ENCODE measurements around the gene MAPKAP1.

MAPKAP1 gene

DNA sequence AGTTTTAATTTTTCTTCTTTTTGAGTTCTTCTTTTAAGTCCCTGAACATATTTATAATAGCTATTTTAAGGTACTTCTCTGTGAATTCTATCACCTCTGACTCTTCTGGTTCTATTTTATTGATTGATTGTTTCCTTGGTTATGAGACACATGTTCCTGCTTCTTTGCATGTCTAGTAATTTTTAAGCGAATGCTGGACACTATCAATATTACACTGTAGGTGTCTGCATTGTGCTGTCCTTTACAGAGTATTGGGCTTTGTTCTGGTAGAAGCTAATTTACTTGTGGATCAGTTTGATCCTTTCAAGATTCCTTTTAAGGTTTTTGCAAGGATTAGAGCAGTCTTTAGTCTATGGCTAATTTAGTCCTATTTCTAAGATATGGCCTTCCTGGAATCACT is 249.7 kb downstream of the MAPKAP1 start:
- no peak for DNase-seq (ENCODE audit: low spot score)

DNA sequence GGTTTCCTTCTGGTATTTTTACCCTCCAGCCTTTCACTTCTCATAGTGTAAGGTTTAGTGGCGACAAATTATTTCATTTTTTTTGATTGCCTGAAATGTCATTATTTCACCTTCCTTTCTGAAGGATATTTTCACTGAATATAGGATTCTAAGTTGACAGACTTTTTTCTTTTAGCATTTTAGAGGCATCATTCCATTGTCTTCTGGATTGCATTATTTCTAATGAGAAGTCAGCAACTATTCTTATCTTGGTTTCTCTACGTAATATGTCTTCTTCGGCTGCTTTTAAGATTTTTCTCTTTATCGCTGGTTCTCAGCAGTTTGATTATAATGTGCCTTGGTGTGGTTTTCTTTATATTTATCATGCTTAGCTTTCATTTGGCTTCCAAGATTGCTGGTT is 251.1 kb downstream of the MAPKAP1 start:
- no peak for DNase-seq (ENCODE audit: low spot score)

DNA sequence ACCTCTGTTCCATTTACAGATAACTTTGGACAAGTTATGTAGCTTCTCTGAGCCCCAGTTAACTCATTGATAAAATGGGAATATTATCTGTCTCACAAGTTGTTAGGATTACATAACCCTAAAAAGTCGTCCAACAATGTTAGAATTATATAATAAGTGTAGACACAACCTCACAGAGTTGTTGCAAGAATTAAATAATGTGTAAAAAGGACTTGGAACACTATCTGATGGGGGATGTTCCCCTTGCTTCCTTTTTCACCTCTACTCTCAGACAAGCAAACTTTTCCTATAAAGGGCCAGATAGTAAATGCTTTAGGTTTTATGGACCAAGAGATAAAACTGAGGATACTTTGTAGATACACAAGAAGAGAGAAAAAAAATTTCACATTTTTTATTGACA is 251.9 kb downstream of the MAPKAP1 start:
- DNase-seq (ENCODE audit: low spot score), result no peak

DNA sequence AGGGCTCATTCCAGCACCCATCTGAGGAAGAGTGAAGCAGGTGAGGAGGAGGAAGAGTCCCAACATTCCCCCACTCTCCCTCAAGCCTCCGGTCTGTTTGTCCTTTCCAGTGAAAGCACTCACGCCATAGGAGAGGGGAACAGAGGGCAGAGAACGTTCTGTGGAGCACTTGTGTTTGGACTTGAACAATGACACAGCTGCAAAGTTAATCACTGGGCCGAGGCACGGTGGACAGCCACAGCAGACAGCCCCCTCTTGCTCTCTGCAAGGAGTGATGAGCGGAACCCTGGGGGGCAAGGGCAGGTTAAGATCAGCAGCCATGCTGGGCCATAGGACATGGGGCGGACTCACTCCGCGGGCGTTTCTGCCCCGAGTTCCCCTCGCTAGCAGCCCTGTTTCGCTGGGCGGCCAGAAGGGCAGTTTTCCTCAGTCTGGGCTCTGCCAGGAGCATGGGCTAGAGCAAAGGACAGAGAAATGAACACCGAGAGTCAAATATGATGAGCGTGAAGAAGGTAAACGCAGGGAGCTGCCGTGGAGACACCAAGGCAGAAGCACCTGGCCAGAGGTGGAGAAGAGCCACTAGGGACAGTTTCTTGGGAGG is 259.7 kb downstream of the MAPKAP1 start:
- no peak for DNase-seq (ENCODE audit: low spot score)

DNA sequence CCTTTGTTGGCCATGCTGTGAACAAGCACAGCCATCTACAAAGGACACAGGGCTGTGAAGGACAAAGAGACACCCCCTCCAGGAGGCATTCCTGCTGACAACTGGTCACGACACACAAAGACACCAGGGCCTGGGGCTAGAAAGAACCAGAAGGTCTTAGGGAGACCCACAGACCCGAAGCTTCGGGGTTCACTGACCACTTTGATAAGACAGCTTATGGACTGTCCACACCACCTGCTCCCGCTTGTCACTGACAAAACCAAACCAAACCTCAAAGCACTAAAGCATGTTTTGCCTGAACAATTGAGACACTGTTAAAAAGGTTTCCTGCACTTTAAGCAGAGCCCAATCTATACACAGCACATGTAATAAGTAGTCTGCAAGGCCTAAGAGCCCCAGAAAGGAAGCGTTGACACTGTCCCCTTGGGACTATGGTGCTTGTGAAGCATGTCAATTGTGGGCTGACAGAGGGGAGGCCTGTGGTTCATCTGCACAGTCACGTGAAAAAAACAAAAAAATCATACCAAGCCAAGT is 260.4 kb downstream of the MAPKAP1 start:
- no peak for DNase-seq (ENCODE audit: low spot score)

DNA sequence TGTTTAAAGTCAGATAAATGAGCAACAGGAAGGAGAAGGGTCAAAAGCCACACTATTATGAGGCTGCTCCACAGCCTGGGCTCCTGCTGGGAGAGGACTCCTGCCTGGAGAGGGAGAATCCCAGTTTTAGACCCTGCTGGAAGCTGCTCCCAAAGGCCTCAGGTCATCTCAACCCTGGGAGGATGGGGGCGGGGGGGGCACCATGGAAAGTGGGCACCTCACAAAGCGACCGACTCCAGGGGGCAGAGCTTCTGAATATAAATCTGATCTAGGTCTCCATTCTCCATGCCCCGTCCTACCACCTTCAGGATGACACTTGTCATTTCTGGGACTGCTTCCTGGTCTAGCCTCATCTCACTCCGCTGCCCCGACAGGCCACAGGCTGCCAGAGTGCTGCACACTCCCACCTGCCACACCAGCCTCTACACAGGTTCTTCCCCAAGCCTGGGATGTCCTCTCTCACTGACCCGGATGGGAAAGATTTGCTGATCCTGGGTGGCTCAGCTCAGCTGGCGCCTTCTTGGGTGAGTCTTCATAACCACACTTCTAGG is 262.0 kb downstream of the MAPKAP1 start:
- DNase-seq (ENCODE audit: low spot score), result no peak

DNA sequence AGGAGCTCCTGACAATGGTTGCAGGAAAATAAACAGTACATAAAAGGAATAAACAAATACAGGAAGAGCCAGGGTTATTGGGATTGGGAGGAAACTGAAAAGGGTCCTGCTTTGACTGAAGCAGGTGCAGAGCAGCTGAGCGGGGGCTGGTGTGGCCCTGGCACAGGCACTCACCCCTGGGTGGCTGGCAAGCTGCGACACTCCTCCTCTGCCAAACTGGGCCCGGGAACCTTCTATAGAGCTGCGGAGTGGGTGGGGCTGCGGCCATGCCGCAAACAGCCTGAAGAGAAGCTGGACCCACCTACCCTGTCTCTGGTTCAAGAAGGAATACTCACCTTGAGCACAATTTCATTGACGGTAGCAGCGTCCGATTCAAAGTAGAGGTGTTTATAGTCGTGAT is 262.8 kb downstream of the MAPKAP1 start:
- DNase-seq (ENCODE audit: low spot score), result peak; percentile 27

DNA sequence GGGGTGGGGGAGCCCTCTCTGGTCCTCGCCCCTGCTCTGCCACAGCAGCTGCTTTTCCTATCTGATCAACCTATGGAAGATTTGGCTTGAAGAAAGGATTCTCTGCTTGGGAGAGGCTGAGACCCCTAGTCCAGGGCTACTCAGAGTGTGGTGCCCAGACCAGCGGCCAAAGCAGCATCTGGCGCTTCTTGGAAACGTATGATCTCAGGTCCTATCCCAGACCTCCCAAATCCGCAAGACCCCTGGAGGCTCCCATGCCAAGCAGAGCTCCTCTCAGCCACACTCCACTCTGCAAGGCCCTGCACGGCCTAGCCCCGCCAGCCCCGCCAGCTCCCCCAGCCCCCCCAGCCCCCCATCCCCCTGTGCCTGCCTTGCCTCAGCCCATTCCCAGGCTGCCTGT is 263.6 kb downstream of the MAPKAP1 start:
- DNase-seq (ENCODE audit: low spot score), result peak; percentile 24

DNA sequence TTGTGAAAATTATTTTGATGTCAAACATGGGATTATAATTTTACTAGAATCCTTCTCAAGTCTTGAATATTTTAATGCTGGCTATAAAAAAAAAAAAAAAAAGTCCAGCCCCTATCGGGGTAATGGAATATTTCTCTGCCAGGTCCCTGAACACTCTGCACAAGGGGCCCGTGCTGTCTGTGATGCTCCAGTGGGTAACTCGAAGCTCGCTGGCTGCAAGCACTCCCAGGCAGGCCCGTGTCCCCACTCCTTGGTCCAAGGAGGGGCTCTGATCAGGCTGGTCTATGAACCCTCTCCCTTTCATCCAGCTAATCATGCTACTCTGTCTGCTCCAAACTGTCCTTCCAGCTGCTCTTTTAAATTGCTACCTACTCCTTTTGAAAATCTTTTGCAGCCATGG is 264.6 kb downstream of the MAPKAP1 start:
- DNase-seq (ENCODE audit: low spot score), result no peak

DNA sequence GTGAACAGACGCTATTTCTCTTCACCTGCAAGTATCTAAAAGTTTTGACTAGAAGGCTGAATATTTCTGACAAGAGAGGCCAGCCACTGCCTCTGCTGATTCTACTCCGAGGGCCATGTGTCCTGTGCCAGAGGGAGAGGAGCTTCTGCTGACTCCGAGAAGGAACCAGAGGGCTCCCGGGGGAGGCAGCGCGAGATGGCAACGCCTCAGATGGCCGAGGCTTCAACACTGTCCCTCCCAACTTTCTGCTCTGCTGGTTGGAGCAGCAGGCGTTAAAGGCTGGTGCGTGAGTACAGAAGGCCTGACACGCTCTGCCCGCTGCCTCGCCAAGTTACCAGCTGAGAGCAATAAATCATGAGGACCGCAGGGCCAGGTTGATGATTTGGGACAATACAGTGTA is 266.6 kb downstream of the MAPKAP1 start:
- DNase-seq (ENCODE audit: low spot score), result peak; percentile 24

DNA sequence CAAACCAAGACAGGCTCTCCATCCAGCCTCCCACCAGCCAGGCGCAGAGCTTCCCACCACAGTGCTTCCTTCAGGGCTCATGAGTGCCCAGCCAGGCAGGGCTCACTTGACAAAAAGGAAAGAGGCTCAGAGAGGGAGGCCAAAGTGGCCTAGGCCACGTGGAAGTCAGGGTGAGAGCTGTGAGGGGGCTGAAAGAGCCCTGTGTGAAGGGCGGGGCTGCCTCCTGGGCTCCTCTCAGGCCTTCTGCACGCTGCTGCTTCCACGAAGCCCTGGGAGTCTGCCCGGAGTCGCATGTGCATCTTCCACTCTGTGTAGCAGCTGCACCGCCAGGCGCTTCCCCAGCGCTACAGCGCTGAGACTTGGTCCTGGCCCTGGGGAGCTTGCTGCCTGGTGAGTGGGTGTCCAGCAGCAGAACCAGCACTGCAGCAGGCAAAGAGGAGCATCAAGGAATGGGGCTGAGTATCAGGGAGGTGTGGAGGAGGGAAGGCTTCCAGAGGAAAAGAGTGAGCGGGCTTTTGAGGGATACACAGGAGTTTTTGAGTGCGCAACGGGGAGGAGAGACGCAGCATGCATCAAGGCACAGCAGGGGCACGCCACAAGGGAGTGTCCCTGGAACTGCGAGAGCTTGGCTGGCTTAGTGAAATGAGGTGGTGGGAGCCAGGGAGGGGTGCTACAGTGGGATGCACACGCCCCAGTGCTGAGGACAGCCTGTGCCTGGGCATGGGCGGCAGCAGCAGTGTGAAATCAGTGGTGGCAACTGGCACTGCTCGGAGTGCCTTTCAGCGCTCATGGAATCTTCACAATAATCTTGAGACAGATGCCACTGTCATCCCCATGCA is 267.4 kb downstream of the MAPKAP1 start:
- DNase-seq (ENCODE audit: low spot score), result peak; percentile 36

DNA sequence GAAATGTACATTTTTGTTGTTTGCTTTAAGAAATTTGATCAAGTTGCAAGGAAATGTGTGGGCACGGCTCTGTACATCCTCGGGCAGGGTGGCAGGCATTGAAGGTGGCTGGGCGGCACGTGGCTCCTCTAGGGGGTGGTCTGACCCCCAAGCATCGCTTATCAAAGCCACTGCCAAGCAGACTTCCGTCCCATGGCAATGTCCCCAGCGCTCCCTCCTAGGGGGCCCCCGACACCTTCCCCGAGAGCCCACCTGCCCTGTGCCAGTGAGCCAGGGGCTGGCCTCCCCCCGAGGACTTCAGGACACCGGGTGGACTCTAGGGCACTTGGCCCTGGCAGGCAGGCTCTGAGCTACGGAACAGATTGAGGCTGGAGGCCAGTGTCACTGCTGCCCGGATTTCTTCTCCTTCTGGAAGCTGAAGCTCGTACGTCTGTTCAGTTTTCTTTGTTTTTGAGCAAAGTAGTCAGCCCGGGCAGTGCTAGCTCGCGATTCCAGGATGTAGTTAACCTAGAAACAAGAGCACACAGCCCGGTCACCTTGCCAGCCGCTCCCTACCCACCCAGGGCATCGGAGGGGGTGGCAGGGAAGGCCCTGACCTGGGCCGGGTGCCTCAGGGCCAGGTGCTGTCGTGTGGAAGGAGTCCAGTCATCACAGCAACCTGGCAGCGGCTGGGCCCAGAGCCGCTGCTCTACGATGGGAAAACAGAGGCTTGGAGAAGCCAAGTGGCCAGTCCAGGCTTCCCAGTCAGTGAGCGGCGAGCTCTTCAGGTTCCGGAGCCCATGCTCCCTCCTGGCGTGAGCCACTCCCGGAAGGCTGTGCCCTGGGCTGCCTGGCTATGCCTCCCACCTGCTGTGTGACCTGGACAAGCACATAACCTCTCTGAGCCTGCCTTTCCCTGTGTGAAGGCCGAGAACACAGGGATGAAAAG is 268.2 kb downstream of the MAPKAP1 start:
- DNase-seq (ENCODE audit: low spot score), result peak; percentile 36

DNA sequence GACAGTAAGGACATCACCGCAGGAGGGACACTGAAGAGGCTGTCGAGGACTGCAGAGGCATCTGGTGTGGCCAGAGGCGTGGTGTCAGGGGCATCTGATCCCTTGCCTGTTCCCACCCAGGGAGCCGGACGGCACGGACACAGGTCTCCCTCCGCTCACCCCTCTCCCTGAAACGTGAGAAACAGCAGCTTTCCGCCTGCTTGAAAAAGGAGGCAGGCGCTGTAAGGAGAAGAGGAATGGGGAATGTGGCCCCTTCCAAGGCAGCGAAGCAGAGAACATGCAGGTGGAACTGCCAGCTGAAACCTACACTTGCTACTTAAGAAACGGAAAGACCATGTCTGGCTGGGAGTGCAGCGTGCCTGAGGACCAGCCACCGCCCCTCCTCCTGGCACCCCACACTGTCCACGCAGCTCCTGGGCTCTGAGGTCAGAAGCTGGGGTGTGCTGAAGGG is 269.2 kb downstream of the MAPKAP1 start:
- DNase-seq (ENCODE audit: low spot score), result peak; percentile 43

DNA sequence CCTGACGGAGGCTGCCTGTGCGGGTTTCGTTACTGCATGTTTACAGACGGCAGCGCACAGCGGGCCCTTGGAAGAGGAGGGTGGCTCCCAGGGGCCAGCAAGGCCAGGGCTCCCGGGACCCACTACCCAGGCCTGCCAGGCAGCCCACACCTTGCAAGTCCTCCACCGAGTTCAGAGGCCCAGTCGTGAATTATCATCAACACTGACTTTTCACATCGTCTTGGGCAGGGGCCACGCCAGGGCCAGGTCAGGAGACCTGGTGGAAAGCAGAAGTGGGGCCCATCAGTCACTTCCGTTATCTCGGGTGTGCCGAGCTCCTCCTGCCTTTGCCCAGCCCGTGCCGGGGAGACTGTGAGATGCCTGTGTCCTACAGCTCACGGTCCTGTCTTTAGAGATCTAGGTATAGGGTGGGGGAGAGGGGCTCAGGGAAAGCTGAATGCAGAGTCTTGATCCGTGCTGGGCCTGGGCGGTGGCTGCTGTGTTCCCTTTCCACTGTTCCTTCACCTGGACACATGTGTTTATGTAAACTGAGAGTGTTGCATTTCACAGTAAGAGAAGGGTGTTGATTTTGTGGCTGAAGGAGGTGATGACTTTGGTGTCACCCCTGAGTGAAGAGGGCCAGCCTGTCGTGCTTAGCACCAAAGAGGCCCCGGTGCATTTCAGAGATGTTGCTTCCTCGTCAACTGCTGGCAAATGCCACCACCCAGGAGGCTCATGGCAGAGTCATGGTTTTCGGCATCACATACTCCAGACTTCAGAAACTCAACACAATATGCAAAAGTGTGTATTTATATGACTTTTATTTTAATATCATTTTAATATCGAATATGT is 270.2 kb downstream of the MAPKAP1 start:
- DNase-seq (ENCODE audit: low spot score), result peak; percentile 39

DNA sequence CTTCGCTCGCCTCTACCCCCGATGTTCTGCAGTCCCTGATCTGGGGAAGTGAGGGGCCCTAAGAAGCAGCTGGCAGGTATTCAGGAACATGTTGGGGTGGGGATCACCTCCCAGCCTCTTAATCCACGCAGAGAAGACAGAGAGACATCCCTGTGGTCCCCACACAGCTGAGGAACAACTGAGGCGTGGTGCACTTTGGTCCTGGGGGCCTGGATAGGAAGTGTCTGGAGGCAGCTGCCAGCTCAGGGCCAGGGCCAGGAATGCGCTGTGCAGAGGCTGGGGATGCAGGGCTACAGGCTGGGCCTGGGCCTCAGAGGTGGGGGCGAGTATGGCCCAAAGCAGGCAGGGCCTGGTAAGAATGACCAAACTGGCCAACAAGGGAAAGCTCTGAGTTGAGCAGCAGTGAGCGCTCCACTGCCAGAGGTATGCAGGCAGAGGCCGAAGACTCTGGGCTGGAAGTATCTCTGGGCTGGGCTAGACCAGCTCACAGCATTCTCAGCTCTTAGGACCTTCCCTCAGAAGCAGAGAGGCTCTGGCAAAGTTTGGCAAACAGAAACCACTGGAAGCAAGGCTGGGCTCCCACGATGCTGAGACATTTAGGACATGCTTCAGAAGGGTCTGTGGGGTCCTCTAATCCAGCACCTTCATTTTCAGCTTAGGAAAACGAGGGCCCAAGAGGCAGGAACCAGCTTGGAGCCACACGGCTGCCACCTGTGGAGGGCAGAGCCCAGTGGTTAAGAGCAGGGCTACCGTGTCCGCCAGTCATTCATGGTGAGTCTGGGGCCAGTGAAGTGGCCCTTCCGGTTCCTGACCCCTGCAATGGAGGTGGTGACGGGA is 271.0 kb downstream of the MAPKAP1 start:
- DNase-seq (ENCODE audit: low spot score), result peak; percentile 41

DNA sequence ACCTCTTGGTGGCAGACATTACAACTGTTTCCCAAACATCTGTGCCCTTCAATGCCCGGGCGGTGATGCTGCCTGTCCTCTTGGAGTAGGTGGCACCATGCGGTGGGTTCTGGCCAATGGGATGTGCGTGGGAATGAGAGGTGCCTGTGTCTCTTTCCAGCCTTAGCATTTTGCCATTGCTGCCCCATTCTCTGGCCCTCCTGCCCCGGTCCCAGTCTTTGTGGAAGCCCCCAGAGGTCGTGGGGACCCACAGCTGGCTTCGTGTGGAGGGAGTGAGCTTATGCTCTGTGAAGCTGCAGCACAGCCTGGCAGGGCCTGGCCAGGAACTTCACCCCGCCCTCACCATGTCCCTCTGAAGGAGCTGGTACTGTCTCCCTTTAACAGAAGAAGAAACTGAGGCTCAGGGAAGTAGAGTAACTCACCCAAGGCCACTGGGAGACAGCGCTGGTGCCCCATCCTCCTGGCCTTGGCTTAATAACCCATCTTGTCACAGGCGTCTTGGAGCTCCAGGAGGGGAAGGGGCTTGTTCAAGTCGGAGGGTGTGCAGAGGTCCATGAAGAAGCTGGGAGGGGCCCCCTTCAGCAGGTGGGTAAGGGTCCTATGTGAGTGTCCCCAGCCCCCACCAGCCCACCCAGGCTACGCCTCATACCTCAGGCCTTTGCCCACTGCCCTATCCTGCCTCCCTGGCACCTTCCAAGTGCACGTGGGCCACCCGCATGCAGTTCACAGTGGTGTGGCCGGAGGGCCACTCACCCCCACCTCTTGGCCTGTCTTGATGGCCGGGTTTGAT is 271.8 kb downstream of the MAPKAP1 start:
- peak; percentile 39 for DNase-seq (ENCODE audit: low spot score)

DNA sequence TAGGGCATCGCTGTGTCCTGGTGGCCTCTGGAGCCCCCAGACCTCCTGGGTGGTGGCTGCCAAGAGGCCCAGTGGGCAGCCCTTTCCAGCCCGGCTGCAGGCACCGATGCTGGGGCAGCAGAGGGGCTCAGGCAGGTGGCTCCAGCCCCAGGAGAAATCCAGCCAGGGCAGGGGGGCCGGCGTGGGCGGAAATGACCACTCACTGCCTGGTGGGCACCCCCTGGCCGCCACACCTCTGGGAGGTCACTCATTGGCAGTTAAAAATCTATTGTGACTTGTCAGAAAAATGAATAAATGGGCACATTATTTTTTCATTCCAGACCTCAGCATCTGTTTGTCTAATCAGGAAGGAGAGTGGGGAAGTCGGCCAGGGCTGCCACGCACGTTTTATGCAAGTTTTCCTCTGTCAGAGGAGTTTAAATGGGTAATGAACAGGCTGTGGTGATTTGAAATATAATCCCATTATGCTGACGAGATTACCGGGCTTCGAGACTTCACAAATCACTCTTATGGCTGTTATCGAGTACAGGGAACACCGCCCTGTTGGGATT is 273.5 kb downstream of the MAPKAP1 start:
- peak; percentile 33 for DNase-seq (ENCODE audit: low spot score)

DNA sequence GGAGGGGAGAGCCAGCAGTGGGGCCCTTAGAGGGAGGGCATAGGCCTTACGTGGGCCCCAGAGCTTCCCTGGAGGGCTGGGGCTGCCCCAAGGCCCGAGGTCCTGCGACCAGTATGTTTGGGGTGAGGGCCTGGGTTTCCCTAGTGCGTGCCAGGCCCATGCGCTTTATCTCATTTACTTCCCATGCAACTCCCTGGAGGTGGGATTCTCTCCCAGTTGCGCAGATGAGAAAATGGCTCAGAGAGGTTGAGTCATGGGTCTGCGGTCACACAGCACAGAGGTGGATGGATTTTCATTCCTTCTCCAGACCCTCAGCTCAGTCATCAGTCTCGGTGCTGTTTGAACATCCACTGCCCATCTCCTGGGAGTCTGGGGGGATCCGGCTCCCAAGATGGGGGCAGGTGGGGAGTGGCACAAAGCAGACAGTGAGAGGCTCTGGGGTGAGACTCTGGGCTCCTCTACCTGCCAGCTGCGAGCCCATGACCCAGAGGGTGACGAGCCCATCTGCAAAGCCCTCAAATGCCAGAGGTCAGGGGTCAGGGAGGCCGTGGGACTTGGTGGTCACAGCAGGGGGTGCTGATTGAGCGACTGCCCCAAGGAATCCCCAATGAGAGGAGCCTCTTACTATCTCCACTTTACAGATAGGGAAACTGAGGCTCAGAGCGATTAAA is 274.2 kb downstream of the MAPKAP1 start:
- peak; percentile 44 for DNase-seq (ENCODE audit: low spot score)

Measured in ecto neural progenitor cell (in vitro differentiated cells).